ENCODE measurements around the gene NFE2L2.
"Not testable (repeated sequence)": the region's sequence is repeated elsewhere in the genome, so short reads cannot be mapped to it uniquely, and the experiment has no call there.

Gene NFE2L2

GRCh38 chr2:177264693-177265587, at the start of gene NFE2L2:
NFE2L2 (minus strand) TSS chr2:177264727; CDS start chr2:177264576, 151 bp downstream.
- no peak for FAIRE-seq

- FAIRE-seq = no peak
These were observed 49.7 kb upstream of the NFE2L2 start for GRCh38 chr2:177314194-177314593.

- no peak for FAIRE-seq
These were observed 48.7 kb upstream of the NFE2L2 start for GRCh38 chr2:177313162-177313781.

GRCh38 chr2:177312562-177312961, 48.0 kb upstream of the NFE2L2 start:
- FAIRE-seq = no peak

- FAIRE-seq = not testable (repeated sequence)
These were observed 45.3 kb upstream of the NFE2L2 start for GRCh38 chr2:177309672-177310309.

GRCh38 chr2:177306550-177306949, 42.0 kb upstream of the NFE2L2 start:
- FAIRE-seq = no peak

- FAIRE-seq = no peak
These were observed 39.4 kb upstream of the NFE2L2 start for GRCh38 chr2:177303939-177304338.

GRCh38 chr2:177302552-177302951, 38.0 kb upstream of the NFE2L2 start:
- FAIRE-seq = no peak

- no peak for FAIRE-seq
These were observed 33.7 kb upstream of the NFE2L2 start for GRCh38 chr2:177298191-177298590.

GRCh38 chr2:177296040-177296439, 31.5 kb upstream of the NFE2L2 start:
- FAIRE-seq = peak; percentile 91

- FAIRE-seq = no peak
These were observed 31.0 kb upstream of the NFE2L2 start for GRCh38 chr2:177295484-177295883.

- FAIRE-seq = no peak
These were observed 27.2 kb upstream of the NFE2L2 start for GRCh38 chr2:177291701-177292100.

GRCh38 chr2:177289824-177290628, 25.5 kb upstream of the NFE2L2 start:
- FAIRE-seq = no peak

- no peak for FAIRE-seq
These were observed 23.3 kb upstream of the NFE2L2 start for GRCh38 chr2:177287814-177288213.

- FAIRE-seq = no peak
These were observed 21.6 kb upstream of the NFE2L2 start for GRCh38 chr2:177285892-177286715.

GRCh38 chr2:177284531-177284930, 20.0 kb upstream of the NFE2L2 start:
- no peak for FAIRE-seq

GRCh38 chr2:177283906-177284305, 19.4 kb upstream of the NFE2L2 start:
- FAIRE-seq = no peak

- no peak for FAIRE-seq
These were observed 18.5 kb upstream of the NFE2L2 start for GRCh38 chr2:177282787-177283572.

GRCh38 chr2:177282181-177282641, 17.7 kb upstream of the NFE2L2 start:
- no peak for FAIRE-seq

GRCh38 chr2:177281400-177282180, 17.1 kb upstream of the NFE2L2 start:
- no peak for FAIRE-seq
